CD4-positive, CD25-positive, alpha-beta regulatory T cell (primary cell): Measurements from ENCODE around the gene TMEM100. TPM values are rescaled to one million over a fixed set of nuclear protein-coding genes. Genes with fewer than 3 reads are reported as not detected.

ENCODE experiments used
- ATAC-seq, 2 donors: fragments of 150-1000 bp; cut with Tn5 transposase; one replicate each; pipeline ENCODE4 v1.10.0; 2021; ENCODE audit warnings: low read depth in 2 of 2, moderate number of reproducible peaks in 2 of 2, moderate library complexity in 1 of 2
- DNase-seq, 3 donors: peaks; one replicate each; pipeline versions ENCODE4 v3.0.0 to v3.0.0-alpha.2; 2012 to 2022; ENCODE audit warnings: mixed read lengths in 1 of 3
- H3K27ac ChIP-seq: one replicate; pipeline ENCODE4 v1.7.0; 2013; ENCODE audit warnings: mild to moderate bottlenecking, low read length; ENCODE audit not compliant: insufficient read depth, poor library complexity, severe bottlenecking
- H3K27me3 ChIP-seq: one replicate; pipeline ENCODE4 v1.7.0; 2013; ENCODE audit warnings: low read length; ENCODE audit not compliant: control insufficient read depth, insufficient read depth
- H3K36me3 ChIP-seq: one replicate; pipeline ENCODE4 v1.7.0; 2013; ENCODE audit warnings: mild to moderate bottlenecking, low read length, moderate library complexity; ENCODE audit not compliant: control insufficient read depth, insufficient read depth
- H3K4me1 ChIP-seq: 2 replicates; pipeline ENCODE4 v1.7.0; 2013; ENCODE audit warnings: mild to moderate bottlenecking, low read length; ENCODE audit not compliant: insufficient read depth, control insufficient read depth, poor library complexity, severe bottlenecking
- H3K4me3 ChIP-seq: one replicate; pipeline ENCODE4 v1.7.0; 2013; ENCODE audit warnings: low read depth, mild to moderate bottlenecking, low read length, moderate library complexity
- H3K9me3 ChIP-seq, 2 experiments: 1 replicate in 1 of 2; 2 replicates in 1 of 2; pipeline ENCODE4 v1.7.0; 2013; ENCODE audit warnings: low read length in 2 of 2, mild to moderate bottlenecking in 1 of 2, moderate library complexity in 1 of 2; ENCODE audit not compliant: control insufficient read depth in 2 of 2
- H3K27ac Mint-ChIP-seq, 3 donors: one replicate each; pipeline ENCODE4 v1.8.0; 2020 to 2022; ENCODE audit warnings: mild to moderate bottlenecking in 3 of 3, mixed read lengths in 3 of 3, moderate library complexity in 2 of 3
- H3K27me3 Mint-ChIP-seq: one replicate; pipeline ENCODE4 v1.8.0; 2022; ENCODE audit warnings: mild to moderate bottlenecking, mixed read lengths
- H3K36me3 Mint-ChIP-seq: one replicate; pipeline ENCODE4 v1.8.0; 2020; ENCODE audit warnings: mixed read lengths
- H3K4me1 Mint-ChIP-seq, 4 donors: one replicate each; pipeline ENCODE4 v1.8.0; 2020 to 2022; ENCODE audit warnings: mixed read lengths in 4 of 4, mild to moderate bottlenecking in 1 of 4
- H3K4me3 Mint-ChIP-seq, 4 donors: one replicate each; pipeline ENCODE4 v1.8.0; 2020 to 2022; ENCODE audit warnings: mild to moderate bottlenecking in 4 of 4, mixed read lengths in 4 of 4, moderate library complexity in 3 of 4
- H3K9me3 Mint-ChIP-seq, 7 donors: one replicate each; pipeline ENCODE4 v1.8.0; 2020 to 2022; ENCODE audit warnings: mixed read lengths in 7 of 7, mild to moderate bottlenecking in 3 of 7, moderate library complexity in 2 of 7
- polyA plus RNA-seq, 4 donors: library from polyadenylated mRNA; unstranded; fragments of 300-500 nt; fragmentation: Illumina TruSeq; gene quantifications; one replicate each; pipeline ENCODE4 v1.2.3, GENCODE V29; 2021
- total RNA-seq: library from RNA; stranded (reverse); gene quantifications from one replicate; pipeline ENCODE4 v1.2.3, GENCODE V29; 2022

Gene TMEM100
- total and polyA plus RNA-seq, 5 donors from 2014 or later = not detected

- Histone ChIP-seq H3K4me1 (no peaks in the 10 kb centered on the region), H3K27ac (no peak overlapping the region), H3K9me3 (no peaks in the 10 kb centered on the region), H3K36me3 (no peaks in the 10 kb centered on the region), H3K27me3 (peaks cover 29% of the 10 kb centered on the region), H3K4me3 (no peak overlapping the region)
- Mint-ChIP-seq H3K27ac (no peak overlapping the region), H3K4me3 (no peak overlapping the region), H3K4me1 (no peaks in the 10 kb centered on the region), H3K9me3 (no peaks in the 10 kb centered on the region), H3K27me3 (peaks cover 63% of the 10 kb centered on the region), H3K36me3 (no peaks in the 10 kb centered on the region)
- ATAC-seq (no peak), DNase-seq (no peak)
Observed at GRCh38 chr17:55726440-55726839, 3.8 kb upstream of the TMEM100 start.

GRCh38 chr17:55723488-55723848 is 804 bp upstream of the TMEM100 start:
- DNase-seq = no peak
- Histone ChIP-seq H3K36me3 (no peaks in the 10 kb centered on the region), H3K9me3 (no peaks in the 10 kb centered on the region), H3K27me3 (peaks cover 35% of the 10 kb centered on the region), H3K4me1 (no peaks in the 10 kb centered on the region), H3K4me3 (no peak overlapping the region), H3K27ac (no peak overlapping the region)
- Mint-ChIP-seq H3K36me3 (no peaks in the 10 kb centered on the region), H3K27ac (no peak overlapping the region), H3K4me1 (no peaks in the 10 kb centered on the region), H3K4me3 (no peak overlapping the region), H3K27me3 (peaks cover 70% of the 10 kb centered on the region), H3K9me3 (peaks cover 0 to 2% (median 0%) of the 10 kb centered on the region in 7 donors)
- no peak for ATAC-seq

GRCh38 chr17:55722016-55722736 is 488 bp downstream of the TMEM100 start:
- Mint-ChIP-seq H3K9me3 (peaks cover 0 to 2% (median 0%) of the 10 kb centered on the region in 7 donors), H3K27me3 (peaks cover 64% of the 10 kb centered on the region), H3K4me3 (no peak overlapping the region), H3K4me1 (no peaks in the 10 kb centered on the region), H3K36me3 (no peaks in the 10 kb centered on the region), H3K27ac (no peak overlapping the region)
- no peak for ATAC-seq
- no peaks in the 10 kb centered on the region for H3K9me3 ChIP-seq
- no peak for DNase-seq
- H3K36me3 ChIP-seq = no peaks in the 10 kb centered on the region
- peaks cover 32% of the 10 kb centered on the region for H3K27me3 ChIP-seq
- no peak overlapping the region for H3K4me3 ChIP-seq
- no peaks in the 10 kb centered on the region for H3K4me1 ChIP-seq
- H3K27ac ChIP-seq = no peak overlapping the region

- no peak overlapping the region for H3K4me3 ChIP-seq
- H3K36me3 ChIP-seq = no peaks in the 10 kb centered on the region
- peaks cover 56% of the 10 kb centered on the region for H3K27me3 Mint-ChIP-seq
- ATAC-seq (no peak), DNase-seq (no peak)
- H3K4me1 Mint-ChIP-seq = no peaks in the 10 kb centered on the region
- no peak overlapping the region for H3K27ac Mint-ChIP-seq
- H3K4me3 Mint-ChIP-seq = no peak overlapping the region
- H3K27me3 ChIP-seq = peaks cover 25% of the 10 kb centered on the region
- H3K9me3 Mint-ChIP-seq = peaks cover 0 to 2% (median 0%) of the 10 kb centered on the region in 7 donors
- no peaks in the 10 kb centered on the region for H3K36me3 Mint-ChIP-seq
- H3K9me3 ChIP-seq = no peaks in the 10 kb centered on the region
- H3K4me1 ChIP-seq = no peaks in the 10 kb centered on the region
- H3K27ac ChIP-seq = no peak overlapping the region
Observed at GRCh38 chr17:55720919-55721836, 1.5 kb downstream of the TMEM100 start.

- Mint-ChIP-seq H3K27ac (no peak overlapping the region), H3K9me3 (peaks cover 0 to 2% (median 0%) of the 10 kb centered on the region in 7 donors), H3K4me3 (no peak overlapping the region), H3K27me3 (peaks cover 32% of the 10 kb centered on the region), H3K36me3 (no peaks in the 10 kb centered on the region), H3K4me1 (no peaks in the 10 kb centered on the region)
- ATAC-seq (no peak), DNase-seq (peak; percentile 23 to 69 (median 46))
- Histone ChIP-seq H3K27ac (no peak overlapping the region), H3K9me3 (no peaks in the 10 kb centered on the region), H3K27me3 (peaks cover 14% of the 10 kb centered on the region), H3K36me3 (no peaks in the 10 kb centered on the region), H3K4me3 (no peak overlapping the region), H3K4me1 (no peaks in the 10 kb centered on the region)
Observed at GRCh38 chr17:55717898-55718735, 4.5 kb downstream of the TMEM100 start.

- no peak overlapping the region for H3K27ac Mint-ChIP-seq
- no peaks in the 10 kb centered on the region for H3K4me1 Mint-ChIP-seq
- Histone ChIP-seq H3K4me1 (no peaks in the 10 kb centered on the region), H3K27me3 (peaks cover 9% of the 10 kb centered on the region), H3K9me3 (no peaks in the 10 kb centered on the region), H3K27ac (no peak overlapping the region), H3K4me3 (no peak overlapping the region), H3K36me3 (no peaks in the 10 kb centered on the region)
- no peaks in the 10 kb centered on the region for H3K36me3 Mint-ChIP-seq
- H3K9me3 Mint-ChIP-seq = peaks cover 0 to 2% (median 0%) of the 10 kb centered on the region in 7 donors
- ATAC-seq = no peak
- H3K4me3 Mint-ChIP-seq = no peak overlapping the region
- peaks cover 26% of the 10 kb centered on the region for H3K27me3 Mint-ChIP-seq
- no peak for DNase-seq
Observed at GRCh38 chr17:55717432-55717831, 5.2 kb downstream of the TMEM100 start.

- Mint-ChIP-seq H3K4me1 (no peaks in the 10 kb centered on the region), H3K27ac (no peak overlapping the region), H3K36me3 (no peaks in the 10 kb centered on the region), H3K9me3 (no peaks in the 10 kb centered on the region), H3K4me3 (no peak overlapping the region), H3K27me3 (peaks cover 29% of the 10 kb centered on the region)
- Histone ChIP-seq H3K27ac (no peak overlapping the region), H3K4me3 (no peak overlapping the region), H3K4me1 (no peaks in the 10 kb centered on the region), H3K9me3 (no peaks in the 10 kb centered on the region), H3K36me3 (no peaks in the 10 kb centered on the region), H3K27me3 (peaks cover 6% of the 10 kb centered on the region)
- ATAC-seq = no peak
- no peak for DNase-seq
Observed at GRCh38 chr17:55710829-55711496, 11.7 kb downstream of the TMEM100 start.
